Measurements from ENCODE around the gene NLE1.

- TF ChIP-seq POLR2A (IDR thresholded peaks at IDR 0.05; ENCODE audit: low read length) (peak; percentile 38), GATA1 (IDR thresholded peaks at IDR 0.05; ENCODE audit: low read depth, low read length) (no peak)
Observed at GRCh38 chr17:35141681-35142466, at the start of gene NLE1.
